T-helper 1 cell treated with Interleukin-12 subunit alpha and Interleukin-12 subunit beta and Interleukin-4 antibody, amounts not matched to agents 30 μg/mL and 1 μg/mL, for 36 hours (primary cell): ENCODE measurements around the gene DDX59.
A peak's percentile ranks its signal among the peaks of the same experiment; 100 is the strongest.
"Not testable (repeated sequence)": the region's sequence is repeated elsewhere in the genome, so short reads cannot be mapped to it uniquely, and the experiment has no call there.

Experiments used
- H3K27ac Mint-ChIP-seq: one replicate; pipeline ENCODE4 v1.8.0; 2021; ENCODE audit warnings: mild to moderate bottlenecking, mixed read lengths
- H3K27me3 Mint-ChIP-seq: one replicate; pipeline ENCODE4 v1.8.0; 2021; ENCODE audit warnings: low read depth, mixed read lengths
- H3K36me3 Mint-ChIP-seq: one replicate; pipeline ENCODE4 v1.8.0; 2021; ENCODE audit warnings: low read depth, mixed read lengths
- H3K4me1 Mint-ChIP-seq: one replicate; pipeline ENCODE4 v1.8.0; 2021; ENCODE audit warnings: low read depth, mixed read lengths
- H3K4me3 Mint-ChIP-seq: one replicate; pipeline ENCODE4 v1.8.0; 2021; ENCODE audit warnings: mild to moderate bottlenecking, moderate library complexity, mixed read lengths
- H3K9me3 Mint-ChIP-seq: one replicate; pipeline ENCODE4 v1.8.0; 2021; ENCODE audit warnings: mixed read lengths

DDX59 gene

GRCh38 chr1:200658037-200658818 is 11.5 kb downstream of the DDX59 start:
- Mint-ChIP-seq H3K27me3 (no peaks in the 10 kb centered on the region), H3K27ac (no peak overlapping the region), H3K4me1 (peaks cover 24% of the 10 kb centered on the region), H3K4me3 (no peak overlapping the region), H3K36me3 (peaks cover 54% of the 10 kb centered on the region), H3K9me3 (no peaks in the 10 kb centered on the region)

GRCh38 chr1:200654660-200655059 is 15.0 kb downstream of the DDX59 start:
- peaks cover 37% of the 10 kb centered on the region for H3K36me3 Mint-ChIP-seq
- no peaks in the 10 kb centered on the region for H3K9me3 Mint-ChIP-seq
- peaks cover 22% of the 10 kb centered on the region for H3K4me1 Mint-ChIP-seq

GRCh38 chr1:200653022-200653462 is 16.7 kb downstream of the DDX59 start:
- peaks cover 36% of the 10 kb centered on the region for H3K36me3 Mint-ChIP-seq
- H3K27me3 Mint-ChIP-seq = no peaks in the 10 kb centered on the region
- H3K9me3 Mint-ChIP-seq = no peaks in the 10 kb centered on the region

More at GRCh38 chr1:200654660-200655059, 15.0 kb downstream of the DDX59 start:
- H3K4me3 Mint-ChIP-seq = no peak overlapping the region
- H3K27ac Mint-ChIP-seq = no peak overlapping the region
- no peaks in the 10 kb centered on the region for H3K27me3 Mint-ChIP-seq

GRCh38 chr1:200652378-200652777 is 17.3 kb downstream of the DDX59 start:
- no peaks in the 10 kb centered on the region for H3K27me3 Mint-ChIP-seq
- H3K9me3 Mint-ChIP-seq = no peaks in the 10 kb centered on the region
- H3K4me3 Mint-ChIP-seq = no peak overlapping the region
- H3K27ac Mint-ChIP-seq = no peak overlapping the region
- H3K36me3 Mint-ChIP-seq = peaks cover 33% of the 10 kb centered on the region
- peaks cover 22% of the 10 kb centered on the region for H3K4me1 Mint-ChIP-seq

More at GRCh38 chr1:200653022-200653462, 16.7 kb downstream of the DDX59 start:
- Mint-ChIP-seq H3K4me1 (peaks cover 22% of the 10 kb centered on the region), H3K4me3 (no peak overlapping the region), H3K27ac (peak overlapping the region; percentile 27)

- Mint-ChIP-seq H3K27me3 (no peaks in the 10 kb centered on the region), H3K4me1 (no peaks in the 10 kb centered on the region), H3K4me3 (no peak overlapping the region), H3K36me3 (peaks cover 23% of the 10 kb centered on the region), H3K27ac (no peak overlapping the region), H3K9me3 (no peaks in the 10 kb centered on the region)
Measured at GRCh38 chr1:200646515-200646914, 23.2 kb downstream of the DDX59 start.

- Mint-ChIP-seq H3K27me3 (no peaks in the 10 kb centered on the region), H3K4me3 (no peak overlapping the region), H3K4me1 (peaks cover 4% of the 10 kb centered on the region), H3K36me3 (peaks cover 21% of the 10 kb centered on the region), H3K9me3 (no peaks in the 10 kb centered on the region), H3K27ac (no peak overlapping the region)
Measured at GRCh38 chr1:200644021-200644420, 25.7 kb downstream of the DDX59 start.

GRCh38 chr1:200642481-200642880 is 27.2 kb downstream of the DDX59 start:
- H3K4me1 Mint-ChIP-seq = peaks cover 4% of the 10 kb centered on the region
- H3K27me3 Mint-ChIP-seq = no peaks in the 10 kb centered on the region
- H3K36me3 Mint-ChIP-seq = peaks cover 15% of the 10 kb centered on the region
- no peak overlapping the region for H3K4me3 Mint-ChIP-seq
- H3K27ac Mint-ChIP-seq = no peak overlapping the region
- H3K9me3 Mint-ChIP-seq = no peaks in the 10 kb centered on the region

GRCh38 chr1:200640963-200641401 is 28.7 kb downstream of the DDX59 start:
- Mint-ChIP-seq H3K4me1 (peaks cover 4% of the 10 kb centered on the region), H3K27ac (no peak overlapping the region), H3K27me3 (no peaks in the 10 kb centered on the region), H3K9me3 (no peaks in the 10 kb centered on the region), H3K36me3 (peaks cover 6% of the 10 kb centered on the region), H3K4me3 (no peak overlapping the region)

GRCh38 chr1:200640373-200640962 is 29.2 kb downstream of the DDX59 start:
- Mint-ChIP-seq H3K27me3 (no peaks in the 10 kb centered on the region), H3K36me3 (peaks cover 6% of the 10 kb centered on the region), H3K4me1 (peaks cover 4% of the 10 kb centered on the region), H3K9me3 (no peaks in the 10 kb centered on the region), H3K4me3 (no peak overlapping the region), H3K27ac (no peak overlapping the region)

- no peaks in the 10 kb centered on the region for H3K27me3 Mint-ChIP-seq
- no peaks in the 10 kb centered on the region for H3K9me3 Mint-ChIP-seq
- H3K36me3 Mint-ChIP-seq = peaks cover 2% of the 10 kb centered on the region
- H3K27ac Mint-ChIP-seq = no peak overlapping the region
- H3K4me1 Mint-ChIP-seq = peaks cover 4% of the 10 kb centered on the region
- H3K4me3 Mint-ChIP-seq = no peak overlapping the region
Measured at GRCh38 chr1:200638073-200638472, 31.6 kb downstream of the DDX59 start.

- no peak overlapping the region for H3K4me3 Mint-ChIP-seq
- peaks cover 4% of the 10 kb centered on the region for H3K4me1 Mint-ChIP-seq
- H3K36me3 Mint-ChIP-seq = no peaks in the 10 kb centered on the region
- no peaks in the 10 kb centered on the region for H3K27me3 Mint-ChIP-seq
- no peaks in the 10 kb centered on the region for H3K9me3 Mint-ChIP-seq
- H3K27ac Mint-ChIP-seq = no peak overlapping the region
Measured at GRCh38 chr1:200636681-200637080, 33.0 kb downstream of the DDX59 start.

GRCh38 chr1:200634261-200635122 is 35.2 kb downstream of the DDX59 start:
- Mint-ChIP-seq H3K36me3 (no peaks in the 10 kb centered on the region), H3K4me3 (no peak overlapping the region), H3K9me3 (no peaks in the 10 kb centered on the region), H3K4me1 (peaks cover 2% of the 10 kb centered on the region), H3K27ac (no peak overlapping the region), H3K27me3 (no peaks in the 10 kb centered on the region)

- Mint-ChIP-seq H3K27ac (no peak overlapping the region), H3K4me1 (peaks cover 21% of the 10 kb centered on the region), H3K27me3 (no peaks in the 10 kb centered on the region), H3K36me3 (no peaks in the 10 kb centered on the region), H3K9me3 (no peaks in the 10 kb centered on the region), H3K4me3 (no peak overlapping the region)
Measured at GRCh38 chr1:200631375-200631774, 38.3 kb downstream of the DDX59 start.

- H3K27ac Mint-ChIP-seq, H3K4me3 Mint-ChIP-seq, H3K9me3 Mint-ChIP-seq, H3K36me3 Mint-ChIP-seq, H3K27me3 Mint-ChIP-seq: not testable (repeated sequence)
- H3K4me1 Mint-ChIP-seq = peaks cover 23% of the 10 kb centered on the region
Measured at GRCh38 chr1:200630515-200630899, 39.2 kb downstream of the DDX59 start.
